ENCODE data around the gene ADM2.
"Not testable (repeated sequence)": the region's sequence is repeated elsewhere in the genome, so short reads cannot be mapped to it uniquely, and the experiment has no call there.

The ADM2 gene, protein sequence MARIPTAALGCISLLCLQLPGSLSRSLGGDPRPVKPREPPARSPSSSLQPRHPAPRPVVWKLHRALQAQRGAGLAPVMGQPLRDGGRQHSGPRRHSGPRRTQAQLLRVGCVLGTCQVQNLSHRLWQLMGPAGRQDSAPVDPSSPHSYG

DNA sequence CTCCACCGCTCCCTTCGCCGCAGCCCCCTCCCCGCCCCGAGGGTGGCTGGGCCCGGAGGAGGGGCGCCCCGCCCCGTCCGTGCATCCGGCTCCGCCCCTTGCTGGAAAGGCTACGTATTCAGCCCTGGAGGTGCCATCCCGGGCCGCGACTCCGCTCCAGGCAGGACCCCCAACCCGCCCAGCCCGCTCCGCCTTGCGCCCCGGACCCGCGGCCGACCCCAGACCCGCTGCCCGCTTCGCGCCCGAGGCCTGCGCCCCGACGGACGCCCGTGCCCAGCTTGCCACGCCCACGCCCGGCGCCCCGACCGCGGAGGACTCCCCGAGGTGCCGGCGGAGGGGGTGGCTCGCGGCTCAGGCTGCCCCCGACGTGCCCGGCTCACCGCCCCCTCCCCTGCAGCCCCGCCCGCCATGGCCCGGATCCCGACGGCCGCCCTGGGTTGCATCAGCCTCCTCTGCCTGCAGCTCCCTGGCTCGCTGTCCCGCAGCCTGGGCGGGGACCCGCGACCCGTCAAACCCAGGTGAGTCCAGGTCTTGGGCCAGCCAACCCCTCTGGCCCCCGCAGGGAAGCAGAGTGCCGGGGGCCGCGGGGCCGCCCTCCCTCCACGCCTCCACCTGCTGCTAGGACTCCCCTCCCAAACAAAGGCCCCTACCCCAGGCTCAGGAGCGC is at the start of gene ADM2:
TSS of gene ADM2 (plus strand) at position 104 of the 667 bp plus-strand sequence. CDS start at position 409, 305 bp downstream.
- DNase-seq (ENCODE audit: extremely low spot score) = peak; percentile 69
- CTCF ChIA-PET = interaction anchor here (1.4 kb wide), 1 partner anchor 16 kb away, joined by 3 read pairs; no protein-coding TSS in a partner anchor
- POLR2A ChIA-PET = no interaction called here
- TF ChIP-seq, protein P1, sequence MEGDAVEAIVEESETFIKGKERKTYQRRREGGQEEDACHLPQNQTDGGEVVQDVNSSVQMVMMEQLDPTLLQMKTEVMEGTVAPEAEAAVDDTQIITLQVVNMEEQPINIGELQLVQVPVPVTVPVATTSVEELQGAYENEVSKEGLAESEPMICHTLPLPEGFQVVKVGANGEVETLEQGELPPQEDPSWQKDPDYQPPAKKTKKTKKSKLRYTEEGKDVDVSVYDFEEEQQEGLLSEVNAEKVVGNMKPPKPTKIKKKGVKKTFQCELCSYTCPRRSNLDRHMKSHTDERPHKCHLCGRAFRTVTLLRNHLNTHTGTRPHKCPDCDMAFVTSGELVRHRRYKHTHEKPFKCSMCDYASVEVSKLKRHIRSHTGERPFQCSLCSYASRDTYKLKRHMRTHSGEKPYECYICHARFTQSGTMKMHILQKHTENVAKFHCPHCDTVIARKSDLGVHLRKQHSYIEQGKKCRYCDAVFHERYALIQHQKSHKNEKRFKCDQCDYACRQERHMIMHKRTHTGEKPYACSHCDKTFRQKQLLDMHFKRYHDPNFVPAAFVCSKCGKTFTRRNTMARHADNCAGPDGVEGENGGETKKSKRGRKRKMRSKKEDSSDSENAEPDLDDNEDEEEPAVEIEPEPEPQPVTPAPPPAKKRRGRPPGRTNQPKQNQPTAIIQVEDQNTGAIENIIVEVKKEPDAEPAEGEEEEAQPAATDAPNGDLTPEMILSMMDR (IDR thresholded peaks at IDR 0.05; ENCODE audit: control extremely low read depth, extremely low read depth, low read depth, missing control alignments) = no peak

DNA sequence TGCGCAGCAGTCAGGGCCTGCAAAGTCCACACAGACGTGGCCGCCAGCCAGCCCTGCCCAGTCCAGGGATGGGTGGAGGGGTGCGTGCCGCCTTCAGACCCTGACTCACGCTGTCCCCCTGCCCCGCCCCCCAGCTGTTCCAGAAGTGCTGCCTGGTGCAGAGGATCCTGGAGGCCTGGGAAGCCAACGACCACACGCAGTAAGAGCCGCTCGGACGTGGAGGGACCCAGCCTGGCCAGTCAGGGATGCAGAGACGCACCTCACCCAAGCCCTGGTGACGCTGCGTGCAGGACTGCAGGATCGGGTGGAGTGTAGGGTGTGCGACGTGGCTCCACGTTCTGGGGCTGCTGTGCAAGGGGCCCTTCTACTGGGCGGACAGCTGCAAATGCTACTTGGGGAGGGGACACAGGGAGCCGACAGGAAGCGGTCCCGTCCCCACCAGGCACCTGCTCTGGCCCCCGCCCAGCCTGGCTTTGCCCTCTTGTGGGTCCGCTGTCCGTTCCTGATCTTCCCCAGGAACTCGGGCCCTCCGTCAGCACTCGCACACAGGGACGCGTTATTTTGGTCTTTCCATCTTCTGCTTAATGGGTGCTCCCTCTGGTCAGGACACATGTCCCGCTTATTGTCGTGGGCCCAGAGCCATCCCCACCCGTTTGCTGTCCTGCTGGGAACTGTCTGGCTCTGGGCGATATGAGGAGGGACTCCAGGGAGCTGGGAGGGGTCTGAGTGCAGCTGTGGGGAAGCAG is 49.0 kb upstream of the ADM2 start:
- DNase-seq (ENCODE audit: extremely low spot score) = no peak
- TF ChIP-seq, protein P1 (IDR thresholded peaks at IDR 0.05; ENCODE audit: control extremely low read depth, extremely low read depth, low read depth, missing control alignments) = no peak
- ChIA-PET POLR2A (no interaction called here), CTCF (interaction anchor here (1.4 kb wide), 1 partner anchor 9 kb away, joined by 3 read pairs; no protein-coding TSS in a partner anchor)

DNA sequence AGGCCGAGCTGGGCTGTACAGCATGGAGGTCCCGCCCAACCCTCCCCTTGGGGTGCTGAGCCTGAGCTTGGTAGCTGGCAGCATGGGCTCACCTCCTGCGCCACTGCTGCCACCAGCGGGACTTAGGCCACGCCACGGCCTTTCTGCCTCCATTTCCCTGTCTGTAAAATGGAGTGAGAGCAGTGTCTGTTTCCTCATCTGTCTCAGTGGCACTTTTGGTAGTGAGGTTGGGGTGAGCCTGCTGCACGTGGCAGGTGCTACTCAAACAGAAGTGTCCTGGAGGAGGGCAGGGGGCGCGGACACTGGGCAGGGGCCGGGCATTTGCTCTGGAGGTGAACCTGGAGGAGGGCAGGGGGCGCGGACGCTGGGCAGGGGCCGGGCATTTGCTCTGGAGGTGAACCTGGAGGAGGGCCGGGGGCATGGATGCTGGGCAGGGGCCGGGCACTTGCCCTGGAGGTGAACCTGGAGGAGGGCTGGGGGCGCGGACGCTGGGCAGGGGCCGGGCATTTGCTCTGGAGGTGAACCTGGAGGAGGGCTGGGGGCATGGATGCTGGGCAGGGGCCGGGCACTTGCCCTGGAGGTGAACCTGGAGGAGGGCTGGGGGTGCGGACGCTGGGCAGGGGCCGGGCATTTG is 48.3 kb upstream of the ADM2 start:
- POLR2A ChIA-PET = not testable (repeated sequence)
- CTCF ChIA-PET = interaction anchor here (1.4 kb wide), 1 partner anchor 9 kb away, joined by 3 read pairs; no protein-coding TSS in a partner anchor

DNA sequence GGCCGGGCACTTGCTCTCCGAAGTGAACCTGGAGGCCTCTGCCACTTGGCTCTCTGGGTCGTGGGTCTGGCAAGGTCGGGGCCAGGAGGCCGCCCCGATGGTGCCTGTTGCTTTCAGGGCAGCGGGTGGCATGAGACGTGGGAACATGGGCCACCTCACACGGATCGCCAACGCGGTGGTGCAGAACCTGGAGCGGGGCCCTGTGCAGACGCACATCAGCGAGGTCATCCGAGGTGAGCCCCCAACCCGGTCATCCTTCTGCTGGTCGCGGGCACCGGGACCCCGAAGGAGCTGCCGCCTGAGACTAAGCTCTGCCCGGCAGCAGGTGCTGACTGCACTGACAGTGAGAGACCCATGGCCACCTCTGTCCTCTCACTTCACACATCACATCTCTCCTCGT is 46.5 kb upstream of the ADM2 start:
- POLR2A ChIA-PET = no interaction called here
- DNase-seq (ENCODE audit: extremely low spot score) = no peak
- TF ChIP-seq, protein P1 (IDR thresholded peaks at IDR 0.05; ENCODE audit: control extremely low read depth, extremely low read depth, low read depth, missing control alignments) = no peak
- CTCF ChIA-PET = no interaction called here

More for the DNA sequence above, 48.3 kb upstream of the ADM2 start:
- DNase-seq (ENCODE audit: extremely low spot score) = not testable (repeated sequence)

DNA sequence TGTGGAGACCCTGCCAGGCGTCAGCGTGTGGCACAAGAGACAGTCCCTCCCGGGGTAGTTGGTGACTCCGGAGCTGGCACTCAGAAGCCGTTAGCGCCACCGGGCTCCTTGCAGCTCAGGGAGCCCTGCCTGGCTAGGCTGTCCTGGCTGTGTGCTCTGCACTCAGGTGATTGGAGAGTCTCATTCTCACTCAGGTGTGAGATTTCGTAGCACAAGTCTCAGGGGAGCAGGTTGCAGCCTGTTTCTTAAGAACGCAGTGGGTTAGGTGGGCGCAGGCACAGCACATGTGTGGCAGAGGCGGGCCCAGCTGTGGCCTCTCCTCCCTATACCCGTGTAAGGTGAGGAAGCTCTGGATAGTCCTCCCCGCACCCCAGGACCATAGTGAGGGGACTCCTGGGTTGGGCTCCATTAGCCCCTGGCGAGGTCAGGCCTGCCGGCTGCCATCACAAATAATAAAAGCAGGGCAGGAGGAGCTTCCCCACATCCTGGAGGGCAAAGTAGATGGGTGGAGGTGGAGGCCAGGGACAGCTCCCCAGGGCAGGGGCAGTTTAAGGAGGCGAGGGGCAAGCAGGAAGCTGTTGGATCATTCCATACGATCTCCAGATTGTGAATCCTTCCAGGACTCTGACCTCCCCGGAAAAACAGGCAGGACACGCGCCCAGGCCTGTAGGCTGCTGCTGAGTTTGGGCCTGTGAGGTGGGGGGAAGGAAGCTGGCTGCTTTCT is 45.9 kb upstream of the ADM2 start:
- ChIA-PET POLR2A (no interaction called here), CTCF (interaction anchor here (1.4 kb wide), 1 partner anchor 33 kb away, joined by 4 read pairs; no protein-coding TSS in a partner anchor)
- DNase-seq (ENCODE audit: extremely low spot score) = no peak
- TF ChIP-seq, protein P1 (IDR thresholded peaks at IDR 0.05; ENCODE audit: control extremely low read depth, extremely low read depth, low read depth, missing control alignments) = no peak

DNA sequence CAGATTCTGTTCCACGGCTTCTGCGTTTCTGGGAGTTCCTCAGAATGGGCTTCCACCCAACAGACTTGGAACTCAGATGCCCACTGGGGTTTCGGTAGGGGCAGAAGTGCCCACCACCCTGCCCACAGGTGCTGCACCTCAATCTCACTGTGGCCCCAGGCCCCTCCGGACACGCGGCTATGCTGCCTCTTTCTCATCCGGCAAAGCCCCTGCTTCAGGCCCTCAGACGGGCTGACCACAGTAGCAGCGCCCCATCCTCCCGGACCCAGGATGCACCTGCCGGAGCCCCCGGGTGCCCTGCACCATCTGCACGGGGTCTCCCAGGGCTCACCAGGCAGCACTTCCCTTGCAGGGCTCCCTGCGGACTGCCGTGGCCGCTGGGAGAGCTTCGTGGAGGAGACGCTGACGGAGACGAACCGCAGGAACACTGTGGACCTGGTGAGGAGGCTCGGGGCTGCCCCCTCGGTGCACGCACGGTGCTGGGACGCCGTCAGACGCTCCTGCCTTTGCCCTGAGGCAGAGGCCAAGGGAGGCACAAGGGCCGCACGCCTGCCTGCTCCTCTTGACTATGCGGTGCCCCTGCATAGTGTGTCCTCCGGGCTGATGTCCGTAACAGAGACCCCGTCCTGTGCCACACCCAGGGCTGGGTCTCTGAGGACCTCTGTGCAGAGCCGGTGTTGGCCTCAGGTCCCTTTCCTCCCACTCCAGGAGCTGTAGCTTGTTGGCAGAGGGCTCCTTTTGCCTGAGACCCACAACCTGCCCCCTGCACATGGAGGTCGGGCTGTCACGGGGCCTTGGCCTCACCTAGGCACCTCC is 45.1 kb upstream of the ADM2 start:
- DNase-seq (ENCODE audit: extremely low spot score) = no peak
- CTCF ChIA-PET = interaction anchor here (1.4 kb wide), 1 partner anchor 32 kb away, joined by 4 read pairs; no protein-coding TSS in a partner anchor
- TF ChIP-seq, protein P1 (IDR thresholded peaks at IDR 0.05; ENCODE audit: control extremely low read depth, extremely low read depth, low read depth, missing control alignments) = no peak
- POLR2A ChIA-PET = no interaction called here
